K562 (cell line): ENCODE data around the gene CST7. TPM values are rescaled to one million over a fixed set of nuclear protein-coding genes. Genes with fewer than 3 reads are reported as not detected.

Experiments
- ATAC-seq: fragments of 200-7000 bp; cut with Tn5 transposase; 3 replicates; pipeline ENCODE4 v1.9.1; 2020; ENCODE audit warnings: moderate library complexity
- BruUV-seq: library from RNA; stranded (reverse); fragments of 400-500 nt; replicated peaks from 2 replicates; lab custom pipeline; 2021; lab: Mats Ljungman, UMichigan
- CTCF ChIA-PET: fragments of 300-600 bp; formaldehyde crosslinking; extraction: SDS; loops from one replicate; lab custom pipeline; 2021; ENCODE audit warnings: low intra/inter-chr PET ratio; lab: Yijun Ruan, JAX
- POLR2A ChIA-PET: fragments of 300-600, 350-650 bp; sonication (Branson Sonifier 250); formaldehyde crosslinking; extraction: SDS; loops from one replicate; lab custom pipeline; 2021; ENCODE audit warnings: antibody characterized with exemption, inconsistent platforms; lab: Yijun Ruan, JAX
- DNase-seq, 4 experiments: peaks; one replicate each; pipeline versions ENCODE4 v3.0.0 to v3.0.0-alpha.2; 2011 to 2018; ENCODE audit warnings: low spot score in 3 of 4, mixed read lengths in 3 of 4; ENCODE audit errors: extremely low read depth in 1 of 4
- FAIRE-seq: peaks from 2 replicates; lab custom pipeline; 2011; peaks lifted over from hg19 to GRCh38; lab: Jason Lieb, UNC
- H2AFZ ChIP-seq: 2 replicates; pipeline ENCODE4 v1.6.0; 2011; ENCODE audit warnings: low read depth, low read length, control low read depth, inconsistent platforms
- H3K27ac ChIP-seq: fragments of 200-600 bp; 3 replicates; pipeline ENCODE4 v1.8.0; 2011; ENCODE audit warnings: low read depth, mild to moderate bottlenecking, control low read depth, inconsistent platforms, low read length, moderate library complexity, mixed read lengths; ENCODE audit errors: extremely low read depth
- H3K27me3 ChIP-seq, 2 experiments: fragments of 300-600 bp in 1 of 2; 2 replicates in 1 of 2; 3 replicates in 1 of 2; pipeline versions ENCODE4 v1.6.0 to v1.8.0; 2011; ENCODE audit warnings: inconsistent platforms in 2 of 2, low read length in 2 of 2, mild to moderate bottlenecking in 1 of 2, mixed read lengths in 1 of 2, moderate library complexity in 1 of 2; ENCODE audit not compliant: control insufficient read depth in 2 of 2, insufficient read depth in 2 of 2
- H3K36me3 ChIP-seq: fragments of 300-600 bp; 3 replicates; pipeline ENCODE4 v1.8.0; 2011; ENCODE audit warnings: mild to moderate bottlenecking, low read length, inconsistent platforms; ENCODE audit not compliant: control insufficient read depth, insufficient read depth
- H3K4me1 ChIP-seq, 2 experiments: fragments of 200-600 bp in 1 of 2; replicated peaks in 1 of 2; 2 replicates in 1 of 2; 3 replicates in 1 of 2; pipeline versions ENCODE4 v1.5.1 to v1.8.0; 2011; ENCODE audit warnings: inconsistent platforms in 2 of 2, low read length in 2 of 2, mild to moderate bottlenecking in 1 of 2, mixed read lengths in 1 of 2, moderate library complexity in 1 of 2; ENCODE audit not compliant: control insufficient read depth in 2 of 2, insufficient read depth in 2 of 2
- H3K4me2 ChIP-seq: 2 replicates; pipeline ENCODE4 v1.6.1; 2011; ENCODE audit warnings: low read length, control low read depth, inconsistent platforms, mixed read lengths; ENCODE audit not compliant: insufficient read depth
- H3K4me3 ChIP-seq: fragments of 200-600 bp; sonication (generic), shearing (Covaris generic); 2 replicates; pipeline ENCODE4 v1.5.1; 2016; ENCODE audit warnings: control low read depth, inconsistent platforms
- H3K79me2 ChIP-seq: fragments of 200-600 bp; 3 replicates; pipeline ENCODE4 v1.8.0; 2011; ENCODE audit warnings: low read length, inconsistent platforms; ENCODE audit not compliant: control insufficient read depth, insufficient read depth
- H3K9ac ChIP-seq, 2 experiments: 2 replicates each; pipeline versions ENCODE4 v1.6.0 to v1.6.1; 2011; ENCODE audit warnings: low read depth in 2 of 2, low read length in 2 of 2, control low read depth in 1 of 2, inconsistent platforms in 1 of 2, mild to moderate bottlenecking in 1 of 2, mixed read lengths in 1 of 2; ENCODE audit not compliant: insufficient read depth in 1 of 2
- H3K9me1 ChIP-seq: one replicate; pipeline ENCODE4 v1.6.0; 2011; ENCODE audit warnings: inconsistent platforms, mild to moderate bottlenecking, low read length, moderate library complexity; ENCODE audit not compliant: control insufficient read depth, insufficient read depth
- H3K9me3 ChIP-seq: replicated peaks from 2 replicates; pipeline ENCODE4 v1.5.1; 2011; ENCODE audit warnings: low read depth, low read length, inconsistent platforms; ENCODE audit not compliant: control insufficient read depth, insufficient read depth
- H4K20me1 ChIP-seq: replicated peaks from 2 replicates; pipeline ENCODE4 v1.6.1; 2011; ENCODE audit warnings: low read length, inconsistent platforms, mixed read lengths; ENCODE audit not compliant: control insufficient read depth, insufficient read depth
- BCLAF1 ChIP-seq, 2 experiments: fragments of 450-650 bp in 1 of 2; IDR thresholded peaks; 2 replicates each; pipeline ENCODE4 v1.6.1; 2011 to 2017; ENCODE audit warnings: low read depth in 2 of 2, antibody characterized with exemption in 1 of 2, borderline replicate concordance in 1 of 2, low read length in 1 of 2, mild to moderate bottlenecking in 1 of 2, mixed read lengths in 1 of 2; ENCODE audit not compliant: control insufficient read depth in 1 of 2
- CBX1 ChIP-seq: sonication (generic); IDR thresholded peaks from 2 replicates; pipeline ENCODE4 v1.6.1; 2016; ENCODE audit warnings: antibody characterized with exemption, low read depth, mild to moderate bottlenecking
- CXXC5 ChIP-seq: fragments of 250-450 bp; sonication (Bioruptor Pico); IDR thresholded peaks from 2 replicates; pipeline ENCODE4 v1.8.0; 2022; ENCODE audit warnings: inconsistent platforms, mild to moderate bottlenecking, moderate library complexity
- DLX4 ChIP-seq: fragments of 250-450 bp; sonication (Bioruptor Pico); IDR thresholded peaks from 2 replicates; pipeline ENCODE4 v1.6.1; 2021; ENCODE audit warnings: mild to moderate bottlenecking
- HMGN3 ChIP-seq: IDR thresholded peaks from 2 replicates; pipeline ENCODE4 v1.6.1; 2011; ENCODE audit warnings: borderline replicate concordance, low read depth, mild to moderate bottlenecking, mixed read lengths, low read length; ENCODE audit not compliant: insufficient read length; ENCODE audit errors: extremely low read depth
- PHF20 ChIP-seq: fragments of 450-650 bp; IDR thresholded peaks from 2 replicates; pipeline ENCODE4 v1.6.1; 2018; ENCODE audit not compliant: partially characterized antibody
- POLR3G ChIP-seq: IDR thresholded peaks from 2 replicates; pipeline ENCODE4 v1.6.1; 2011; ENCODE audit not compliant: insufficient read length, insufficient replicate concordance; ENCODE audit errors: extremely low read depth
- PTRF ChIP-seq: fragments of 450-650 bp; IDR thresholded peaks from 2 replicates; pipeline ENCODE4 v1.6.1; 2016; ENCODE audit warnings: mild to moderate bottlenecking, missing genetic modification characterization, missing compliant biosample characterization
- RREB1 ChIP-seq: fragments of 250-450 bp; sonication (Bioruptor Pico); IDR thresholded peaks from 2 replicates; pipeline ENCODE4 v1.4.0; 2020
- SETDB1 ChIP-seq: IDR thresholded peaks from one replicate; pipeline ENCODE4 v1.6.1; 2012; ENCODE audit warnings: low read length, control low read depth, inconsistent platforms
- SMAD1 ChIP-seq: fragments of 150-350 bp; IDR thresholded peaks from 2 replicates; pipeline ENCODE4 v1.6.1; 2014; ENCODE audit warnings: low read length, low read depth; ENCODE audit not compliant: partially characterized antibody
- ZBED1 ChIP-seq: IDR thresholded peaks from 2 replicates; pipeline ENCODE4 v1.6.1; 2014
- ZNF354B ChIP-seq: fragments of 250-450 bp; sonication (Bioruptor Pico); IDR thresholded peaks from 2 replicates; pipeline ENCODE4 v1.4.0; 2020
- whole genome bisulfite sequencing: fragments of 100-300 bp; shearing (Covaris generic); methylation state at CpG from one replicate; pipeline ENCODE4 v1.1.6; 2016; ENCODE audit warnings: low coverage, mixed read lengths; ENCODE audit not compliant: insufficient coverage; ENCODE audit errors: missing lambda C conversion rate; 5-methylcytosine and 5-hydroxymethylcytosine counted together
- in situ Hi-C: fragments of 300-500 bp; cut with MboI; formaldehyde crosslinking; loops from 4 replicates; pipeline ENCODE4 v1.15.0; 2018; ENCODE audit warnings: inconsistent platforms, mixed read lengths
- intact Hi-C: fragments of 100-400 bp; cut with micrococcal nuclease; formaldehyde crosslinking; loops from 2 replicates; pipeline ENCODE4 v1.14.2; 2022
- polyA plus RNA-seq, 8 experiments: library from polyadenylated mRNA; depleted of rRNA in 4 of 8; stranded (reverse) in 5 of 8; unstranded in 3 of 8; fragments of >200 nt; fragmentation: Nextera tagmentation in 2 of 8; fragmentation: Illumina TruSeq in 1 of 8; extraction: Ambion mirVana in 2 of 8; extraction: Trizol in 1 of 8; gene quantifications; 2 replicates each; pipeline versions ENCODE4 v1.2.1 to v1.2.3, GENCODE V29; 2011 to 2014; ENCODE audit warnings: inconsistent platforms in 1 of 8, missing spikeins in 1 of 8
- total RNA-seq, 7 experiments: library from RNA; depleted of rRNA in 6 of 7; stranded (reverse); fragments of >200 nt in 6 of 7; fragmentation: Illumina TruSeq in 2 of 7; extraction: Trizol in 2 of 7; gene quantifications; 2 replicates each; pipeline versions ENCODE4 v1.2.1 to v1.2.3, GENCODE V29; 2011 to 2021; ENCODE audit warnings: low replicate concordance in 1 of 7

CST7 gene
- total and polyA plus RNA-seq, 9 of the 15 experiments (the other 6 are each of a cell fraction or from before 2014, with no cell fraction given) = not detected

GRCh38 chr20:24960302-24960801 lies 11.3 kb downstream of the CST7 start:
- intact Hi-C loops (no loop called here), in situ Hi-C loops (no loop called here)
- H3K27ac ChIP-seq = no peak overlapping the region
- ChIA-PET POLR2A (interaction anchor here (1.4 kb wide), 1 partner anchor 11 kb away, joined by 5 read pairs; the partner anchor contains the start of gene CST7), CTCF (no interaction called here)
- H3K79me2 ChIP-seq = no peaks in the 10 kb centered on the region
- DNase-seq = no peak
- H2AFZ ChIP-seq = no peak overlapping the region
- peaks cover 11% of the 10 kb centered on the region; the same call in 1 of the 3 replicates for H3K36me3 ChIP-seq
- no peak overlapping the region for H3K9ac ChIP-seq
- ATAC-seq = no peak
- no TSS peak for BruUV-seq
- H3K9me1 ChIP-seq = no peaks in the 10 kb centered on the region
- 83% methylated on average over 1 of the region's 10 CpGs for WGBS
- H3K9me3 ChIP-seq = no peaks in the 10 kb centered on the region
- H3K4me2 ChIP-seq = no peak overlapping the region
- no peaks in the 10 kb centered on the region for H4K20me1 ChIP-seq
- no peaks in the 10 kb centered on the region for H3K4me1 ChIP-seq
- H3K27me3 ChIP-seq = no peaks in the 10 kb centered on the region
- FAIRE-seq = no peak
- H3K4me3 ChIP-seq = no peak overlapping the region
- no peak for TF ChIP-seq ZNF354B
- TF ChIP-seq DLX4 (CRISPR knock-in tag) = no peak
- no peak for TF ChIP-seq PHF20
- no peak for TF ChIP-seq HMGN3
- no peak for TF ChIP-seq CBX1
- no peak for TF ChIP-seq RREB1
- TF ChIP-seq ZBED1 = no peak
- no peak for TF ChIP-seq SETDB1
- no peak for TF ChIP-seq CXXC5
- TF ChIP-seq SMAD1 = no peak
- TF ChIP-seq POLR3G = no peak
- TF ChIP-seq PTRF = no peak
- no peak for TF ChIP-seq BCLAF1 (IDR thresholded peaks at IDR 0.05; ENCODE audit: borderline replicate concordance in 1 of 2, control insufficient read depth in 1 of 2, low read depth in 2 of 2, low read length in 1 of 2)
